ENCODE results near the gene MYO9A.
A peak's percentile ranks its signal among the peaks of the same experiment; 100 is the strongest.
"Not testable (repeated sequence)": the region's sequence is repeated elsewhere in the genome, so short reads cannot be mapped to it uniquely, and the experiment has no call there.

MYO9A gene

DNA sequence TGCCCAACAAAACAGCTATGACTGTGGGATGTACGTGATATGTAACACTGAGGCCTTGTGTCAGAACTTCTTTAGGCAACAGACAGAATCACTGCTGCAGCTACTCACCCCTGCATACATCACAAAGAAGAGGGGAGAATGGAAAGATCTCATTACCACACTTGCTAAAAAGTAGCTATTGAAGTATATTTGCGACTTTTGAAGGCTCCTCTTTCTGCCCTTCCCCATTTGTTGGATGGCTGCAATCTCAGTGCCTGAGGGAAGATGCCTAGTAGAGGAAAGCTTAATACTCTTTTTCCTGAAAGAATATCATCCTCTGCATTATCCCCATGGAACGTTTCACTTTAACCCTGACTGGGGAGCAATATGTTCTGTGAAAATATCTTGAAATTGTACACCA is 22.1 kb upstream of the MYO9A start:
- DNase-seq (ENCODE audit: low spot score) = no peak

DNA sequence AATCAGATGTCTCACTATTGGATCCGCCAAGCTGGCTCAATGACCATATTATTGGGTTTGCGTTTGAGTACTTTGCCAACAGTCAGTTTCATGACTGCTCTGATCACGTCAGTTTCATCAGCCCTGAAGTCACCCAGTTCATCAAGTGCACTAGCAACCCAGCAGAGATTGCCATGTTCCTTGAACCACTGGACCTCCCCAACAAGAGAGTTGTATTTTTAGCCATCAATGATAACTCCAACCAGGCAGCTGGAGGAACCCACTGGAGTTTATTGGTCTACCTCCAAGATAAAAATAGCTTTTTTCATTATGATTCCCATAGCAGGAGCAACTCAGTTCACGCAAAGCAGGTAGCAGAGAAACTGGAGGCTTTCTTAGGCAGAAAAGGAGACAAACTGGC is 21.7 kb upstream of the MYO9A start:
- DNase-seq (ENCODE audit: low spot score) = no peak

- DNase-seq (ENCODE audit: low spot score) = no peak
Observed at GRCh38 chr15:72136170-72137051, 18.5 kb upstream of the MYO9A start.

DNA sequence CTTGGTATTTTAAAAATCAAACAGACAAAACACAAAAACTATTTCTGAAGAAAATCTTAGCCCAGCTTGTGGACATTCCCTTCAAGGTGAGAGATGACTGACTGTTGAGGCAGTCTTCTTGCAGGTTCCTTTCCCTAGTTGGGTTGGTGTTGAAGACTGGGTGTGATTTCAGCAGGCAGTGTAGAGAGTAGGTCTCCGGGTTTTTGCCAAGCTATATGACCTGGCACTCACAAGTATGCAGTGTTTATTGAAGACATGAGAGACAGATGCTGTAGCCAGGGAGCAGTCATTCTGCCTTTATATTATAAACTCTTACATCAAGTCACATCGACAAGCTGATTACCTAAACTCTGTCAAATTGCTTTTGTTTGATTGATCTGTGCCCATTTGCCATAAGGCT is 17.8 kb upstream of the MYO9A start:
- DNase-seq (ENCODE audit: low spot score) = no peak

DNA sequence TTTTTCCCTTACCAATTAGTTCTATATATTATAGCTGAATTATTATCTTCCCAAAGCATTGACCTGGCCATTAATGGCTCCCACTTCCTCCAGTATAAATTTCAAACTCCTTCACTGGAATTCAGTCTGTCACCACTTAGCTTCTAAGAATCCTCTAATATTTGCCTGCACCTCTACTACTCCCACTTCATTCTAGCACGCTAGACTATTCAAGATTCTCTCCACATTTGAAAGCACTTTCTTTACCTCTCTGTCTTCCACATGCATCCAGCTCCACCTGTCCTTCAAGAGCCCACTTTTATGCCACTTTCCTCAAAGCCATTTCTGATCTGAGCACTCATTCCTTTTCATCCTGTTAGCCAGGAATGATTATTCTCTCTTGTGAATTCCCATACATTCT is 15.3 kb upstream of the MYO9A start:
- DNase-seq (ENCODE audit: low spot score) = no peak

- DNase-seq (ENCODE audit: low spot score) = no peak
Observed at GRCh38 chr15:72131922-72132321, 14.0 kb upstream of the MYO9A start.

DNA sequence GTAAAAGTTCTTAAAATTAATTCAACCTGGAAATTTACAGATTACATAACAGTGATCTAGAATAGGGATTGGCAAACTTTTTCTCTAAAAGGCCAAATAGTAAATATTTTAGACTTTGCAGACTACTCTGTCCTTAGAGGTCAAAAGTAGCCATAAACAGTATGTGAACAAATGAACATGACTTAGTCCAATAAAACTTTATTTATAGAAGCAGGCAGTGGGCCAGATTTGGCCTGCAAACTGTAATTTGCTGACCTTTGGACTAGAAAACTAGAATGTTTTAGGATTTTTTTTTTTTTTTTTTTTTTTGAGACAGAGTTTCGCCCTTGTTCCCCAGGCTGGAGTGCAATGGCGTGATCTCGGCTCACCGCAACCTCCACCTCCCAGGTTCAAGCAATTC is 12.3 kb upstream of the MYO9A start:
- no peak for DNase-seq (ENCODE audit: low spot score)

- DNase-seq (ENCODE audit: low spot score) = no peak
Observed at GRCh38 chr15:72128359-72128758, 10.4 kb upstream of the MYO9A start.

GRCh38 chr15:72127724-72128322 is 9.9 kb upstream of the MYO9A start:
- no peak for DNase-seq (ENCODE audit: low spot score)

DNA sequence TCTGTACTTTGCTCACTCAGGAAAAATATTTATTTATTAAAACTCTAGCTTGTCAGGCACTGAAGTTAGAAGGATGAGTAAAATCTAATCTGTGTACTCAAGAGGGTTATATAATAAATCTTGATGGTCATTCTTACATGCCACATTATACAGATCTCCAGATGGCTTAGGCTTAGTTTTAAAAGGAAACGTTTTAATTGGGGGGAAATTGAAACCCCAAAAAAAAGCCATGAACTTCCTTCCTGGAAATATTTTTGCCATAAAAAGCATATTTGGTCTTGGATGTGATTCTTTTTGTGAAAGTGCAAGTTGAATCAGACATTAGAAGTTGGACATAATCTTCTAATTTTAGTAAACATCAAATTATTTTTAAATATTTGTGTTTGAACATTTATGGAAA is 6.3 kb upstream of the MYO9A start:
- no peak for DNase-seq (ENCODE audit: low spot score)

GRCh38 chr15:72117486-72118016 is 399 bp downstream of the MYO9A start:
- DNase-seq (ENCODE audit: low spot score) = peak; percentile 77

- peak; percentile 30 for DNase-seq (ENCODE audit: low spot score)
Observed at GRCh38 chr15:72116731-72117485, 1.0 kb downstream of the MYO9A start.

DNA sequence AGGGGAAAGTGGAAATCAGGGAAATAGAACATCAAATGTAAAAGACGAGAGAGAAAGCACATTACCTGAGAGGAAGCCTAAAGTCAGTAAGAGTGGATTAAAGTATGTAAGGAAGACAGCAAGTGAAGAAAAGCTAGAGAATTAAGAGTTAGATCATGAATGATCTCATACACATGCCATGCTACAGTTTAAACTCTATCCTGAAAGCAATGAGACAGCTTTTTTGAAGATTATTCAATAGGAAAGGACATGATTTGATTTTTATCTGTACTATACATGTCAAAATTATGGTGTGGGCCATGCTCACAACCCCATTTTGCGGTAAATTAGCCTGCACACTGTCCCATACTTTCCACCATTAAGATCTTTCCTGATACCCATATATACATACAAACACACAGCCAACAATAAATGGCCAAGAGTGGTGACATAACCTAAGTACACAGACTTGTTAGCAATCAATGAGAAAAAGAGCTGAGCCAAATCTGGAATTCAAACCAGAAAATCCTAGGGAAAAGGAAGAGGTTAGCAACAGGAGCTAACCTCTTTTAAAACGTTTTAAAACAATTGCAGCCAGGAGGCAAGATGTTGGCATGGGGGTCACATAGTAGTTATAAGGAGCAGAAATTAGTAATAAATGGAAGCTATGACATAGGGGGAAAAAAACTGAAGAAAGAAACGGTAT is 4.5 kb downstream of the MYO9A start:
- no peak for DNase-seq (ENCODE audit: low spot score)

GRCh38 chr15:72112805-72113204 is 5.1 kb downstream of the MYO9A start:
- no peak for DNase-seq (ENCODE audit: low spot score)

DNA sequence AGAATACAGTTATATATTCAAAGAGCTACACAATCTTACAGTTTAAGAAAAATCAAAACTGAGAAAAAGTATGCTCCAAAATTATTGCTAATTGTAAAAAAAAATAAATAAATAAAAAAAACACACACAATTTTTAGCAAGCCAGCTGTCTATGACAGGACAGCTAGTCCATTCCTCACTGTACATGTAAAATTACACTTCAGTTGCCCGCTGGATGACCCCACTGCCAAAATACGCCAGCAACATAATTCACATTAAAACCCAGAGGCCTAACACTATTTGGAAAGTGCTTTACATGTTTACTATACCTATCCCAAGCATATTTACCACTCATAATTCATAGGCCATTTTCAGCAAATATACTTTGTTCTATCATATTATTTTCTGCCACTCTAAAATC is 5.8 kb downstream of the MYO9A start:
- DNase-seq (ENCODE audit: low spot score) = no peak

DNA sequence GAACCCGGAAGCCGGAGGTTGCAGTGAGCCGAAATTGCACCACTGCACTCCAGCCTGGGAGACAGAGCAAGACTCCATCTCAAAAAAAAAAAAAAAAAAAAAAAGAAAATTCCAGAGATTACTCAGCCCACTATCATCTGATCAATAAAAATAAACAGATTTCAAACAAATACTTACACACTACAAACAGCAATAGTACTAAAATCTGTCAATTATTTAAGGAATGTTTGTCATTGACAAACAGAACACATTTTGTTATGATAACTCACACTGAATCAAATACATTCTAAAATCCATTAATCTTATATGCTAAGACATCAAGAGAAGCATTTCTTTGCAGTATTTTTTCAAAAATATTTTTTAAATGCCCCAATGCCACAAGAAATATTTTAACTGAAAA is 7.6 kb downstream of the MYO9A start:
- DNase-seq (ENCODE audit: low spot score) = no peak

DNA sequence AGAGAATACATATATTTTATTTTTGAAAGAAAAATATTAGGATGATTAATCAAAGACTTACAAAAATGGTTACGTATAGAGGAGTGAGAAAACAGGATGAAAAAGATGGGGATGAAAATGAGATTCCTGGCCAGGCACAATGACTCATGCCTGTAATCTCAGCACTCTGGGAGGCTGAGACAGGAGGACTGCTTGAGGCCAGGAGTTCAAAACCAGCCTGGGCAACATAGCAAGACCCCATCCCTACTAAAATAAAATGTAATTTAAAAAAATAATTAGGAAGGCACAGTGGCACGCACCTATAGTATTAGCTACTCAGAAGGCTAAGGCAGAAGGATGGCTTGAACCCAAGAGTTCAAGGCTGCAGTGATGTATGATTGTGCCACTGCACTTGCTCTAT is 11.9 kb downstream of the MYO9A start:
- no peak for DNase-seq (ENCODE audit: low spot score)

GRCh38 chr15:72105111-72105510 is 12.8 kb downstream of the MYO9A start:
- DNase-seq (ENCODE audit: low spot score) = no peak

DNA sequence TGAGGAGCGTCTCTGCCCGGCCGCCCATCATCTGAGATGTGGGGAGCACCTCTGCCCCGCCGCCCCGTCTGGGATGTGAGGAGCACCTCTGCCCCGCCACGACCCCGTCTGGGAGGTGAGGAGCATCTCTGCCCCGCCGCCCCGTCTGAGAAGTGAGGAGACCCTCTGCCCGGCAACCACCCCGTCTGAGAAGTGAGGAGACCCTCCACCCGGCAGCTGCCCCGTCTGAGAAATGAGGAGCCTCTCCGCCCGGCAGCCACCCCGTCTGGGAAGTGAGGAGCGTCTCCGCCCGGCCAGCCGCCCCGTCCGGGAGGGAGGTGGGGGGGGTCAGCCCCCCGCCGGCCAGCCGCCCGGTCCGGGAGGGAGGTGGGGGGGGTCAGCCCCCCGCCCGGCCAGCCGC is 17.4 kb downstream of the MYO9A start:
- not testable (repeated sequence) for DNase-seq (ENCODE audit: low spot score)

DNA sequence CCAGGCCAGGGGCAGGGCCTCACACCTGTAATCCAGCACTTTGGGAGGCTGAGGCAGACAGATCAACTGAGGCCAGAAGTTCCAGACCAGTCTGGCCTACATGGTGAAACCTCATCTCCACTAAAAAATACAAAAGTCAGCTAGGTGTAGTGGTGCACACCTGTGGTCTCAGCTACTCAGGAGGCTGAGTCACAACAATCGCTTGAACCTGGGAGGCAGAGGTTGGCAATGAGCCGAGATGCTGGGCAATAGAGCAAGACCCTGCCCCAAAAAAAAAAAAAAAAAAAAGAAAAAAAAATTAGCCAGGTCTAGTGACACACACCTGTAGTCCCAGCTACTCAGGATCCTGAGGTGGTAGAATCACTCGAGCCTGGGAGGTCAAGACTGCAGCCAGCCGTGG is 18.8 kb downstream of the MYO9A start:
- no peak for DNase-seq (ENCODE audit: low spot score)

DNA sequence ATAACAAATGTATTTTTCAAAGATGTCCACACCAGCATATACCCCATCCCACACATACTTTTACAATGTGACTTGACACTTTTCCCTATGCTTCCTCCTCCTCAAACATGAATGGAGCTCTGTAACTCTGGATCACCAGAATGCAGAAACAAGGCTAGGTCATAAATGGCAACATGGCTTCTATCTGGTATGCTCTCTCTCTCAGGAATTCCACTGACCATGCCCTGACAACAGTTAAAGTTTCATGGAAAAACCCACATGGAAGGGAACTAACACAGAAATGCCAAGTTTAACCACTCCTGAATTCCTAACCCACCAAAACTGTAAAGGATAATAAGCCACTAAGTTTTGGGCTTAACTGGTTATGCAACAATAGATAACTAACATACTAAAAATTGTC is 19.9 kb downstream of the MYO9A start:
- no peak for DNase-seq (ENCODE audit: low spot score)

DNA sequence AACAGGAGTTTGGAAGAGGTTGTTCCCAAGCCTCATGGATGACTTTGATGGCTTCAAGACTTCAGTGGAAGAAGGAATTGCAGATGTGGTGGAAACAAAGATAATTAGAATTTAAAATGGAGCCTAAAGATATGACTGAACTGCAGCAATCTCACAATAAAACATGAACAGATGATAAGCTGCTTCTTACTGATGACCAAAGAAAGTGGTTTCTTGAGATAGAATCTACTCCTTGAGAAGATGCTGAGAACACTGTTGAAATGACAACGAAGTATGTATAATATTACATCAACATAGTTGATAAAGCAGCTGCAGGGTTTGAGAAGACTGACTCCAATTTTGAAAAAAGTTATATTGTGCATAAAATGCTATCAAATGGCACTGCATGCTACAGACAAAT is 21.2 kb downstream of the MYO9A start:
- DNase-seq (ENCODE audit: low spot score) = no peak

Data from hepatic stellate cell (primary cell).